Mucosa of descending colon (tissue), 3 donors: ENCODE measurements around the gene TRIM34. TPM values are rescaled to one million over a fixed set of nuclear protein-coding genes. Genes with fewer than 3 reads are reported as not detected.

Source experiments
- ATAC-seq: fragments of 200-7000 bp; cut with Tn5 transposase; one replicate; pipeline ENCODE4 v1.9.1; 2020; ENCODE audit warnings: mild to moderate bottlenecking, moderate library complexity
- DNase-seq, 3 donors: peaks; one replicate each; pipeline ENCODE4 v3.0.0-alpha.2; 2020
- H3K36me3 ChIP-seq: fragments of 200-600 bp; one replicate; pipeline ENCODE4 v1.8.0; 2021; ENCODE audit warnings: low read depth, mild to moderate bottlenecking
- H3K4me1 ChIP-seq: fragments of 200-600 bp; one replicate; pipeline ENCODE4 v1.8.0; 2021; ENCODE audit warnings: low read depth, mild to moderate bottlenecking
- H3K4me3 ChIP-seq: fragments of 200-600 bp; one replicate; pipeline ENCODE4 v1.8.0; 2021; ENCODE audit warnings: mild to moderate bottlenecking
- H3K9me3 ChIP-seq: fragments of 200-600 bp; one replicate; pipeline ENCODE4 v1.8.0; 2021; ENCODE audit warnings: mild to moderate bottlenecking
- CTCF ChIP-seq: fragments of 200-600 bp; IDR thresholded peaks from one replicate; pipeline ENCODE4 v1.8.0; 2022; ENCODE audit warnings: antibody characterized with exemption, mild to moderate bottlenecking
- intact Hi-C, 2 donors: fragments of 100-400 bp; cut with DNase I in 1 of 2; cut with micrococcal nuclease in 1 of 2; formaldehyde crosslinking; loops; one replicate each; pipeline versions ENCODE4 v1.11.0 to v1.11.1; 2022; cut with DNase I, micrococcal nuclease
- total RNA-seq, 3 donors: library from RNA; stranded (reverse); fragmentation: NEBNext Ultra II Directional in 2 of 3; extraction: Animal tissue kit (Norgen Biotek cat#: 25700) in 2 of 3; gene quantifications; one replicate each; pipeline versions ENCODE4 v1.2.1 to v1.2.4, GENCODE V29; 2021 to 2023
- donor health status: DM: no; HTN: no; CAD: no; lungs with moderate emphysema.
- donor health status: DM: no; HTN: no; CAD: no.
- donor health status: DM: no; HTN: yes; CAD: no.

The TRIM34 gene
- total RNA-seq, 3 donors from 2014 or later, result 7.3 to 11.9 (median 8.5) TPM

GRCh38 chr11:5622802-5623201, 2.0 kb upstream of the TRIM34 start:
- H3K36me3 ChIP-seq, result no peaks in the 10 kb centered on the region
- no peaks in the 10 kb centered on the region for H3K9me3 ChIP-seq
- no peak for DNase-seq
- H3K4me1 ChIP-seq, result peaks cover 25% of the 10 kb centered on the region
- intact Hi-C loops, result loop anchor here in 1 of 2 donors (10.0 kb wide), 1 partner anchor 62 kb away; the partner anchor contains the start of genes TRIM22 and TRIM5
- TF ChIP-seq CTCF, result no peak
- no peak overlapping the region for H3K4me3 ChIP-seq
- ATAC-seq, result no peak

GRCh38 chr11:5625281-5625680, 480 bp downstream of the TRIM34 start:
- no peaks in the 10 kb centered on the region for H3K36me3 ChIP-seq
- intact Hi-C loops, result loop anchor here in 1 of 2 donors (10.0 kb wide), 1 partner anchor 60 kb away; the partner anchor contains the start of genes TRIM22 and TRIM5
- no peaks in the 10 kb centered on the region for H3K9me3 ChIP-seq
- no peak for TF ChIP-seq CTCF
- peaks cover 25% of the 10 kb centered on the region for H3K4me1 ChIP-seq
- no peak for DNase-seq
- ATAC-seq, result no peak
- H3K4me3 ChIP-seq, result peak overlapping the region; percentile 18

DNA sequence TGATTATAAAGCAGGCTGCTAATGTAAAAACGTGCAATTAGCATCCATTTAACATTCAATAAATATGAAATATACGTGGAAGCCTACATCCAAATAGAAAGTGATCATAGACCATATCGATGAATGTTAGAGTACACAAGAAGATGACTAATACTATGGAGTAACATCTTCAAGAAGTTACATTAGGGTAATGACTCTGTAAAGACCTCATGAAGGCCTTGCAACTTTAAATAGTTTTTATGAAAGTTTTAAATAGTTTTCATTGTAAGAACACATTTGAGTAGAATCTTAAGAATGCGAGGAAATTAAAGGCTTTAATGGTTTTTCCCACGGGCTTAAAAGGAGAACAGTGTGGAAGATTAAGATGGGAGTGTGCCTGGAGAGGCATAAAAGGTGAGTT, 1.4 kb downstream of the TRIM34 start:
- ATAC-seq (no peak), DNase-seq (no peak)
- Histone ChIP-seq H3K4me3 (no peak overlapping the region), H3K9me3 (no peaks in the 10 kb centered on the region), H3K4me1 (peaks cover 17% of the 10 kb centered on the region), H3K36me3 (no peaks in the 10 kb centered on the region)
- intact Hi-C loops, result loop anchor here in 1 of 2 donors (10.0 kb wide), 1 partner anchor 59 kb away; the partner anchor contains the start of genes TRIM22 and TRIM5
- TF ChIP-seq CTCF, result no peak

DNA sequence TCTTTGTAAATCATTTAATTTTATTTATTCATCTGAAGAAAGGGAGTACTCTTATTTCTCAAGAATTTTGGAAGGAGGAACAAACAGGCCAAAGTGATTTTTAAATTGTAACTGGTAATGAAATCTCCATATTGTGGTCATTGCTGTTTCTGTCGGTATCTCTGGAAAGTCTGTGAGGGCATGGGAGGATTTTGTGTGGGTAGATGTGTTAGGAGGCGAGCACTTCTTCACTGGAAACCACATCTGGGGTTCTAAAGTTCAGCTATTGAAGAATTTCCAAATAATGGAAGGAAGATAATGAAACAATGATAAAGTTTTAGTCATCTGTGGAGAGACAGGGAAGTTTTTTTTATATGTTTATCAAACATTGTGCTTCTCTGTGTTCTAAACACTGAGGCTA, 6.6 kb downstream of the TRIM34 start:
- H3K9me3 ChIP-seq, result no peaks in the 10 kb centered on the region
- TF ChIP-seq CTCF, result no peak
- no peaks in the 10 kb centered on the region for H3K4me1 ChIP-seq
- ATAC-seq, result no peak
- no peak for DNase-seq
- intact Hi-C loops, result no loop called here
- no peaks in the 10 kb centered on the region for H3K36me3 ChIP-seq
- no peak overlapping the region for H3K4me3 ChIP-seq

- DNase-seq (no peak), ATAC-seq (peak; percentile 46)
- H3K4me1 ChIP-seq, result no peaks in the 10 kb centered on the region
- TF ChIP-seq CTCF, result no peak
- intact Hi-C loops, result no loop called here
- no peak overlapping the region for H3K4me3 ChIP-seq
- no peaks in the 10 kb centered on the region for H3K36me3 ChIP-seq
- no peaks in the 10 kb centered on the region for H3K9me3 ChIP-seq
These were observed 7.3 kb downstream of the TRIM34 start for GRCh38 chr11:5631969-5632635.
